ENCODE results near the gene CD1B. TPM values are rescaled to one million over a fixed set of nuclear protein-coding genes. Genes with fewer than 3 reads are reported as not detected.

The CD1B gene
- total and polyA plus RNA-seq, 2 donors (not counting 3 experiments of a cell fraction or from before 2014, with no cell fraction given): not detected

DNA sequence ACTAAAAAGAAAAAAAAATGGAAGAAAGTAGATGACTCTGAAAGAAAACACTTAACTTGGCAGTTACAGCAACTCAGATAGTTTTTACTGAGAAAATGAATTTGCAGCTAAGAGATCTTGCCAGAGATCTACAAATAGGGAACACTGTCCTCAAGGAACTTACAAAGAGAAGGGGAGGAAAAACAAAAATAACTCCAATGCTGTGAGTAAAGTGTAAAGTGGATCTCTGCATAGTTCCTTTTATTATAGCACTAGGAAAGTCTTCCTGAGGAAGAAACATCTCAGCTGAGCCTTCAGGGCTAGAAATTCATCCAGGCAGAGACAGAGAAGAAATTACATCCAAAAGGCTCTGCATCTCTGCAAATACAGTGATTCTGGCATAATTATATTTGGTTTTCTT lies 3.9 kb downstream of the CD1B start:
- intact Hi-C loops (cut with micrococcal nuclease): no loop called here
- H3K79me2 ChIP-seq (ENCODE audit: control insufficient read depth, insufficient read depth, low read length): no peaks in the 10 kb centered on the region
- H3K27ac ChIP-seq (ENCODE audit: insufficient read depth, low read depth, low read length): no peak overlapping the region
- H3K9me1 ChIP-seq (replicated peaks; ENCODE audit: control insufficient read depth, extremely low read depth, insufficient read depth, low read length): no peaks in the 10 kb centered on the region
- FAIRE-seq: no peak
- H4K20me1 ChIP-seq (replicated peaks; ENCODE audit: control insufficient read depth, extremely low read depth, insufficient read depth, low read length): no peaks in the 10 kb centered on the region
- no peaks in the 10 kb centered on the region for H3K36me3 ChIP-seq (ENCODE audit: control insufficient read depth in 2 of 2, extremely low read depth in 1 of 2, insufficient read depth in 2 of 2, low read length in 2 of 2)
- BruUV-seq (replicated peaks): no TSS peak
- no peak overlapping the region for H3K4me3 ChIP-seq (replicated peaks in 1 of 3; ENCODE audit: insufficient read depth in 1 of 3, low read depth in 1 of 3, low read length in 3 of 3)
- dilution Hi-C loops (cut with MboI; ENCODE audit: extremely low pct_ligation_motif_present, low sequenced_read_pairs): no loop called here
- no peak overlapping the region for H3K9ac ChIP-seq (replicated peaks; ENCODE audit: extremely low read depth, insufficient read depth, low read length)
- H3K4me1 ChIP-seq (ENCODE audit: control insufficient read depth, extremely low read depth, insufficient read depth, low read length): no peaks in the 10 kb centered on the region
- ChIA-PET POLR2A (no interaction called here), CTCF (no interaction called here)
- no peak for DNase-seq (ENCODE audit: low read depth, low spot score)
- no peaks in the 10 kb centered on the region for H3K9me3 ChIP-seq (replicated peaks; ENCODE audit: control insufficient read depth, insufficient read depth, low read length)
- H3K27me3 ChIP-seq (ENCODE audit: control insufficient read depth in 2 of 2, insufficient read depth in 2 of 2, low read length in 2 of 2): no peaks in the 10 kb centered on the region
- no peak for TF ChIP-seq JUN (IDR thresholded peaks at IDR 0.05; ENCODE audit: borderline replicate concordance, insufficient read depth, insufficient read length, low read depth)
- no peak for TF ChIP-seq CTCF (IDR thresholded peaks at IDR 0.05; ENCODE audit: extremely low read depth in 1 of 2, insufficient read depth in 1 of 2, low read depth in 1 of 2, low read length in 2 of 2)
- no peak for TF ChIP-seq POLR2A (IDR thresholded peaks at IDR 0.05; ENCODE audit: low read depth, low read length)
- TF ChIP-seq GATA2 (IDR thresholded peaks at IDR 0.05; ENCODE audit: insufficient read depth, insufficient read length, low read depth, low read length): no peak
- no peak for TF ChIP-seq EZH2 (IDR thresholded peaks at IDR 0.05; ENCODE audit: borderline replicate concordance, low read depth, low read length, severe bottlenecking)
- no peak for TF ChIP-seq FOS (IDR thresholded peaks at IDR 0.05; ENCODE audit: borderline replicate concordance, insufficient read depth, low read length)
- H2AFZ ChIP-seq (ENCODE audit: low read depth, low read length): no peak overlapping the region
- no peak overlapping the region for H3K4me2 ChIP-seq (ENCODE audit: insufficient read depth, low read length)

DNA sequence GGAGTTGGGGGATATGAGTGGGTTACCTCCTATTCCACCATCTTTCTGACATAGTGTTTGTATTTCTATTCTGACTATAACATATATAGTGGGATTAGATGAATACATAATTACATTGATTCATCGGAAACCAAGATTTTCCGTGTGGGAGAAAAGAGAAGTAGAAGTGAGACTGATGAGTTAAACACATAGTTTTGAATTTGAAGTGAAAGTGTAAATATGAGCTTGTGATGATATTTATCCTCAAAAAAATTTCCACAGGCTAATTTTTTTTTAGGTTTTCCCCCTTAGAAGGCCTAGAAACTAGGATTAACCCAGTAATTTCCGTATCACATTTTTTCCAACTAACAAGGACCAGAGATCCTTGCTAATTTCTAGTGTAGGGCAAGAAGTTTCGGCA lies 6.9 kb downstream of the CD1B start:
- no peaks in the 10 kb centered on the region for H3K79me2 ChIP-seq (ENCODE audit: control insufficient read depth, insufficient read depth, low read length)
- no peaks in the 10 kb centered on the region for H3K9me3 ChIP-seq (replicated peaks; ENCODE audit: control insufficient read depth, insufficient read depth, low read length)
- FAIRE-seq: no peak
- no peak overlapping the region for H3K9ac ChIP-seq (replicated peaks; ENCODE audit: extremely low read depth, insufficient read depth, low read length)
- dilution Hi-C loops (cut with MboI; ENCODE audit: extremely low pct_ligation_motif_present, low sequenced_read_pairs) (no loop called here), intact Hi-C loops (cut with micrococcal nuclease) (no loop called here)
- BruUV-seq (replicated peaks): no TSS peak
- H3K4me3 ChIP-seq (replicated peaks in 1 of 3; ENCODE audit: insufficient read depth in 1 of 3, low read depth in 1 of 3, low read length in 3 of 3): no peak overlapping the region
- ChIA-PET POLR2A (no interaction called here), CTCF (no interaction called here)
- no peak overlapping the region for H2AFZ ChIP-seq (ENCODE audit: low read depth, low read length)
- no peaks in the 10 kb centered on the region for H3K36me3 ChIP-seq (ENCODE audit: control insufficient read depth in 2 of 2, extremely low read depth in 1 of 2, insufficient read depth in 2 of 2, low read length in 2 of 2)
- no peaks in the 10 kb centered on the region for H3K4me1 ChIP-seq (ENCODE audit: control insufficient read depth, extremely low read depth, insufficient read depth, low read length)
- H3K4me2 ChIP-seq (ENCODE audit: insufficient read depth, low read length): no peak overlapping the region
- H3K27ac ChIP-seq (ENCODE audit: insufficient read depth, low read depth, low read length): no peak overlapping the region
- H3K9me1 ChIP-seq (replicated peaks; ENCODE audit: control insufficient read depth, extremely low read depth, insufficient read depth, low read length): no peaks in the 10 kb centered on the region
- no peaks in the 10 kb centered on the region for H3K27me3 ChIP-seq (ENCODE audit: control insufficient read depth in 2 of 2, insufficient read depth in 2 of 2, low read length in 2 of 2)
- TF ChIP-seq POLR2A (IDR thresholded peaks at IDR 0.05; ENCODE audit: low read depth, low read length): no peak
- TF ChIP-seq CTCF (IDR thresholded peaks at IDR 0.05; ENCODE audit: extremely low read depth in 1 of 2, insufficient read depth in 1 of 2, low read depth in 1 of 2, low read length in 2 of 2): no peak
- TF ChIP-seq FOS (IDR thresholded peaks at IDR 0.05; ENCODE audit: borderline replicate concordance, insufficient read depth, low read length): no peak
- no peak for TF ChIP-seq POLR2AphosphoS5 (IDR thresholded peaks at IDR 0.05; ENCODE audit: insufficient read depth, low read depth, low read length)
- no peak for TF ChIP-seq EZH2 (IDR thresholded peaks at IDR 0.05; ENCODE audit: borderline replicate concordance, low read depth, low read length, severe bottlenecking)
- no peak for TF ChIP-seq JUN (IDR thresholded peaks at IDR 0.05; ENCODE audit: borderline replicate concordance, insufficient read depth, insufficient read length, low read depth)
- TF ChIP-seq MYC (IDR thresholded peaks at IDR 0.05; ENCODE audit: low read depth, low read length): no peak
- no peak for TF ChIP-seq MAX (IDR thresholded peaks at IDR 0.05; ENCODE audit: insufficient read depth, insufficient read length)
- TF ChIP-seq GATA2 (IDR thresholded peaks at IDR 0.05; ENCODE audit: insufficient read depth, insufficient read length, low read depth, low read length): no peak
- H4K20me1 ChIP-seq (replicated peaks; ENCODE audit: control insufficient read depth, extremely low read depth, insufficient read depth, low read length): no peaks in the 10 kb centered on the region
- DNase-seq (ENCODE audit: low read depth, low spot score): no peak

Measured in endothelial cell of umbilical vein (primary cell).